ENCODE data around the gene CELSR3. TPM values are rescaled to one million over a fixed set of nuclear protein-coding genes. Genes with fewer than 3 reads are reported as not detected.

CELSR3 gene
- total RNA-seq, result under 0.01 and 0.15 TPM in 2 replicates

DNA sequence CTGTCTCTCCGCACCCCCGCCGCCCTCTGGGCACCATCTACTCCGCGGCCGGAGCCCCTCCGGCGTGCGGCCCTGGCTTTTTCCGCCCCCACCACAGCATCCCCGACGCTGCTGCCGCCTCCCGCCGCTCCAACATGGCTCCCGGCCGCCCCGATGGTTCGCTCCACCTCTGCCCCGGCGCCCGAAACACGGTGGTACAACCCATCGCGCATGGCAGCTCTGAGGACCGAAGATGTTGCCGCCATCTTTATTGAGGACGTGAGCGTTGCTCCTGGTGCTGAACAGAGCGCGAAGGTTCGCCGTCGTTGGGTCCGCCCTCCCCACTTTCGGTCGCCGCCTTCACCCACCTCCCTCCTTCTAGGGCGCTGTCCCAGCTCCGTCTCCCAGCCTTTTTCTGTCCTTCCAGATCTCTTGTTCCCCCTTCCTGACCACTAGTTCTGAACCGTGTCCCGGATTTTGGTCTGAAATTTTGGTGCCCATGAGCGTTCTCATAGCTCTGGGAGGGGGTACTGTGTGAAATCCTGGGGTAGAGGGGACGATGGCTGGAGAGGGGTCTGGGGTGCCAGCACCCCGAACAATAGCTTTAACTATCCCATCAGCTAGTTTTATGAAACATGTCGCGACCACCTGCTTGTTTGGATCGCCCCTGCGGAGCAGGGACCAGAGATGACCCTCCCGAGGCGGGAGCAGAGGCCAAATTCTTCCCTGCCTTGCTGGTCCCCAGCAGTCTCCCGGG lies at the start of gene CELSR3:
TSS of gene CELSR3 (minus strand) at position 134 of the 736 bp plus-strand sequence. CDS start 252 bp downstream, outside the sequence.

GRCh38 chr3:48685603-48686511 lies 23.2 kb upstream of the CELSR3 start, which contains the start of gene NCKIPSD:
TSS of gene NCKIPSD (minus strand) at chr3:48685915. CDS start at chr3:48685807, 108 bp downstream.

GRCh38 chr3:48635222-48636021 lies 27.3 kb downstream of the CELSR3 start, which contains the start of gene SLC26A6:
TSS of gene SLC26A6 (minus strand) at chr3:48635461. CDS start at chr3:48635393, 68 bp downstream.

DNA sequence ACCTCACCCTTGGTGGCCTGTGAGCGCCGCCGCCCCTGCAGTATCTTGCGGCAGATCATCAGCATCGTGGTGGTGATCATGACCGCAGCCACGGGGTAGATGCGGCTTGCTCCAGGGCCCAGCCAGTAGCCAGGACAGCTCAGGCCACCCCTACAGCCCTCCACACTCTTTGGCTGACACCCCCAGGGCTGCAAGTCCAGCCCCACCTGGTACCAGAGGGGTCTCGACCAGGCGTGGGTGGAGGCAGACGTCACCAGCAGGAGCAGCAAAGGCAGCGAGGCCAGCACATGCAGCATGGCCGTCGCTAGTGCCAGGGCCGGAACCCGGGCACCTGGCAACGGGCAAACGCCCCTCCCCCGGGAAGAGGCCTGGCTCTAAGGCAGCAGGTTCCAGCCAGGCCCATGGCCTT lies 41.2 kb downstream of the CELSR3 start, which contains the start of gene TMEM89:
TSS of gene TMEM89 (minus strand) at position 309 of the 409 bp plus-strand sequence. CDS start at position 296, 13 bp downstream.

GRCh38 chr3:48609088-48610005 lies 53.3 kb downstream of the CELSR3 start, which contains the start of gene UQCRC1:
TSS of gene UQCRC1 (minus strand) at chr3:48609646. CDS start at chr3:48609620, 26 bp downstream.

GRCh38 chr3:48595075-48595525 lies 67.6 kb downstream of the CELSR3 start, which contains the start of gene COL7A1:
TSS of gene COL7A1 (minus strand) at chr3:48595329. CDS start at chr3:48595159, 170 bp downstream.

Other genes starting within 250 kb of the CELSR3 start
- 9.0 and 13.3 TPM in 2 replicates for gene PLXNB1, start 232.8 kb downstream of the CELSR3 start, total RNA-seq
- gene CCDC51, start 222.8 kb downstream of the CELSR3 start, total RNA-seq, result 20.1 and 24.6 TPM in 2 replicates
- 194 and 435 TPM in 2 replicates for gene TMA7, start 222.6 kb downstream of the CELSR3 start, total RNA-seq
- gene ATRIP, start 216.1 kb downstream of the CELSR3 start, total RNA-seq, result 6.2 and 10.6 TPM in 2 replicates
- gene SHISA5, start 158.7 kb downstream of the CELSR3 start, total RNA-seq, result 89.6 and 208 TPM in 2 replicates
- 2.9 and 3.0 TPM in 2 replicates for gene PFKFB4, start 106.1 kb downstream of the CELSR3 start, total RNA-seq
- gene UCN2, start 99.1 kb downstream of the CELSR3 start, total RNA-seq, result not detected in 2 replicates
- 0.76 and 1.9 TPM in 2 replicates for gene COL7A1, start 67.6 kb downstream of the CELSR3 start, total RNA-seq
- 369 and 467 TPM in 2 replicates for gene UQCRC1, start 53.2 kb downstream of the CELSR3 start, total RNA-seq
- not detected in 2 replicates for gene TMEM89, start 41.1 kb downstream of the CELSR3 start, total RNA-seq
- gene SLC26A6, start 27.4 kb downstream of the CELSR3 start, total RNA-seq, result 12.3 and 30.5 TPM in 2 replicates
- 3.6 and 4.7 TPM in 2 replicates for gene NCKIPSD, start 23.0 kb upstream of the CELSR3 start, total RNA-seq
- 43.9 and 49.4 TPM in 2 replicates for gene IP6K2, start 54.3 kb upstream of the CELSR3 start, total RNA-seq
- 42.2 and 86.3 TPM in 2 replicates for gene PRKAR2A, start 185.0 kb upstream of the CELSR3 start, total RNA-seq
- 26.3 and 34.7 TPM in 2 replicates for gene SLC25A20, start 236.0 kb upstream of the CELSR3 start, total RNA-seq